Activated CD4-positive, alpha-beta T cell treated with anti-CD3 and anti-CD28 coated beads, Interleukin-2, amount 10 ng/mL, durations not matched to agents 7 days and 5 days (primary cell): Measurements from ENCODE around the gene CACNG5. TPM values are rescaled to one million over a fixed set of nuclear protein-coding genes. Genes with fewer than 3 reads are reported as not detected.
"Not testable (repeated sequence)": the region's sequence is repeated elsewhere in the genome, so short reads cannot be mapped to it uniquely, and the experiment has no call there.

Source experiments
- CTCF ChIA-PET: fragments of 350-600 bp; sonication (Branson Sonifier 250); formaldehyde crosslinking; loops from one replicate; lab custom pipeline; 2021; ENCODE audit warnings: antibody characterized with exemption; lab: Charles Lee
- POLR2A ChIA-PET: fragments of 350-600 bp; sonication (Branson Sonifier 250); formaldehyde crosslinking; loops from one replicate; lab custom pipeline; 2021; ENCODE audit warnings: antibody characterized with exemption; lab: Charles Lee
- DNase-seq: peaks from one replicate; pipeline ENCODE4 v3.0.0-alpha.2; 2020
- H3K27ac Mint-ChIP-seq: one replicate; pipeline ENCODE4 v1.8.0; 2021; ENCODE audit warnings: mild to moderate bottlenecking, moderate library complexity, mixed read lengths
- H3K27me3 Mint-ChIP-seq: one replicate; pipeline ENCODE4 v1.8.0; 2021; ENCODE audit warnings: mixed read lengths
- H3K36me3 Mint-ChIP-seq: one replicate; pipeline ENCODE4 v1.8.0; 2021; ENCODE audit warnings: low read depth, mixed read lengths
- H3K4me1 Mint-ChIP-seq: one replicate; pipeline ENCODE4 v1.8.0; 2021; ENCODE audit warnings: mixed read lengths
- H3K4me3 Mint-ChIP-seq: one replicate; pipeline ENCODE4 v1.8.0; 2021; ENCODE audit warnings: mild to moderate bottlenecking, moderate library complexity, mixed read lengths
- H3K9me3 Mint-ChIP-seq: one replicate; pipeline ENCODE4 v1.8.0; 2021; ENCODE audit warnings: mixed read lengths
- total RNA-seq, 2 experiments: library from RNA; stranded (reverse); gene quantifications; one replicate each; pipeline ENCODE4 v1.2.3, GENCODE V29; 2021

CACNG5 gene
- total RNA-seq, 2 experiments from 2014 or later = not detected

DNA sequence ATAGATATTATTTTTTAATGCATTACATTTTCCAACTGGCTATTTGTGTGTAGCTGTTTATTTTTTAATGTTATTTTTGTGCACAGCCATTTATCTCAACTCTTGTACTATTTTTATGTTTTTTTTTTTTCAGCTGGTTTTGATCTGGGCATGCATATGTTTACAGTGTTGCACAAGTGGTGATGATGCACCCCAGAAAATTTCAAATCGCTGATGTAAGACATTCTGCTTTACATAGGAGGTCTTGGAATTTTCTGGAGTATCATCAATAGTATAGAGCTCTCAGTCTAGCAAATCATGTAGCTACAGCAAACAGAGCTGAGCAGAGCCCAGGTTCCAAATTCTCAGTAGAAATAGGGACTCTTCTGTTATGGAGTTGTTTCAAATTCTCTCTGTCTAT lies 30.2 kb downstream of the CACNG5 start:
- H3K9me3 Mint-ChIP-seq = no peaks in the 10 kb centered on the region
- no peak overlapping the region for H3K4me3 Mint-ChIP-seq
- no peak overlapping the region for H3K27ac Mint-ChIP-seq
- no peak for DNase-seq
- H3K4me1 Mint-ChIP-seq = no peaks in the 10 kb centered on the region
- ChIA-PET POLR2A (no interaction called here), CTCF (no interaction called here)
- no peaks in the 10 kb centered on the region for H3K36me3 Mint-ChIP-seq
- H3K27me3 Mint-ChIP-seq = peaks cover 18% of the 10 kb centered on the region

DNA sequence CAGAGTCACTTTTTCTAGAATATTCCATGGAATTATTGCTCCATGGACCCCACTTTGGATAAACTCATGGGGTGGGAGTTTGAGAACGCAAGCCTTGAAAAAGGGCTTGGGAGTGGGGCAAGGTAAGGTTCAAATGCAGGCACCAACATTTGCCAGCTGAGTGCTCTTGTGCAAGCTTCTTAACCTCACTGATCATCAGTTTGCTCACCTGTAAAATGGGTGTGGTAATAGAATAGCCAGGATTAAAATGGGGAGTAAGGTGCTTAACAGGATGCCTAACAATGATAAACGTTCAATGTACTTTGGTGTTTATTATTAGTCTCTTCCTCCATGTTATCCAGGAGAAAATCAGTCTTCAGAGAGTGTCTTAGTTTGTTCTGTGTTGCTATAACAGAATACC lies 39.0 kb downstream of the CACNG5 start:
- Mint-ChIP-seq H3K27me3 (peaks cover 12% of the 10 kb centered on the region), H3K9me3 (peaks cover 2% of the 10 kb centered on the region), H3K36me3 (no peaks in the 10 kb centered on the region), H3K27ac (no peak overlapping the region), H3K4me3 (no peak overlapping the region), H3K4me1 (no peaks in the 10 kb centered on the region)
- POLR2A ChIA-PET = no interaction called here
- DNase-seq = no peak
- CTCF ChIA-PET = no interaction called here

DNA sequence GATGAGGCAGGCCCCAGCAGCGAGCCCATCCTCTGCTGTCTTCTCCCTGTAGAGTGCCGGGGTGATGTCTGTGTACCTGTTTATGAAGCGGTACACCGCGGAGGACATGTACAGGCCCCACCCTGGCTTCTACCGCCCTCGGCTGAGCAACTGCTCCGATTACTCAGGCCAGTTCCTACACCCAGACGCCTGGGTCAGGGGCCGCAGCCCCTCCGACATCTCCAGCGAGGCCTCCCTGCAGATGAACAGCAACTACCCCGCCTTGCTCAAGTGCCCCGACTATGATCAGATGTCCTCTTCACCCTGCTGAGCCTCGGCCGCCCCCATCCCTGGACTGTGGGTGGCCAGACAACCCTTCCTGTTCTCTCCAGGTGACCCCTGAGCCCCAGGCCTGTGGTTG lies 50.0 kb downstream of the CACNG5 start:
- POLR2A ChIA-PET = no interaction called here
- CTCF ChIA-PET = interaction anchor here (0.5 kb wide), 1 partner anchor 716 kb away, joined by 3 read pairs; no protein-coding TSS in a partner anchor
- Mint-ChIP-seq H3K4me1 (no peaks in the 10 kb centered on the region), H3K27ac (no peak overlapping the region), H3K4me3 (no peak overlapping the region), H3K9me3 (peaks cover 11% of the 10 kb centered on the region), H3K36me3 (no peaks in the 10 kb centered on the region), H3K27me3 (no peaks in the 10 kb centered on the region)
- DNase-seq = no peak

DNA sequence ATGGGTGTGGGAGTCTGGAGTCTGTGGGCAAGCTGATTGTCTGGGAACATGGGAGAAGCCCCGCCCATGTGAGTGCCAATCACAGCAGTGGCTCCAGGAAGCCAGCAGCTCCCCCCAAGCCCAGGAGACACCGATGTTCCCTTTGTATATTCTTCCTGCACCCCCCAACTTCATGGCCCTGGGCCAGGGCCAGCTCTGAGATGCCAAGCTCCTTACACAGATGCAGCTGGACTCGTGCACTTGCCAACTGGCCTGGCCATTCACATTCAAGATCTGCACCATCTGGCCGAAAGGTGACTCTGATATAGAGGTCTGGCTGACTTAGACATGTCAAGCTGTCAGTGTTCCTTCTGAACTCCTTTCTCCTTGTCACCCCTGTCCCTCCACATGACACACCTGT lies 50.5 kb downstream of the CACNG5 start:
- peaks cover 11% of the 10 kb centered on the region for H3K9me3 Mint-ChIP-seq
- POLR2A ChIA-PET = no interaction called here
- DNase-seq = no peak
- no peak overlapping the region for H3K4me3 Mint-ChIP-seq
- no peaks in the 10 kb centered on the region for H3K4me1 Mint-ChIP-seq
- no peaks in the 10 kb centered on the region for H3K27me3 Mint-ChIP-seq
- no peak overlapping the region for H3K27ac Mint-ChIP-seq
- H3K36me3 Mint-ChIP-seq = no peaks in the 10 kb centered on the region
- CTCF ChIA-PET = interaction anchor here (0.5 kb wide), 1 partner anchor 717 kb away, joined by 3 read pairs; no protein-coding TSS in a partner anchor

DNA sequence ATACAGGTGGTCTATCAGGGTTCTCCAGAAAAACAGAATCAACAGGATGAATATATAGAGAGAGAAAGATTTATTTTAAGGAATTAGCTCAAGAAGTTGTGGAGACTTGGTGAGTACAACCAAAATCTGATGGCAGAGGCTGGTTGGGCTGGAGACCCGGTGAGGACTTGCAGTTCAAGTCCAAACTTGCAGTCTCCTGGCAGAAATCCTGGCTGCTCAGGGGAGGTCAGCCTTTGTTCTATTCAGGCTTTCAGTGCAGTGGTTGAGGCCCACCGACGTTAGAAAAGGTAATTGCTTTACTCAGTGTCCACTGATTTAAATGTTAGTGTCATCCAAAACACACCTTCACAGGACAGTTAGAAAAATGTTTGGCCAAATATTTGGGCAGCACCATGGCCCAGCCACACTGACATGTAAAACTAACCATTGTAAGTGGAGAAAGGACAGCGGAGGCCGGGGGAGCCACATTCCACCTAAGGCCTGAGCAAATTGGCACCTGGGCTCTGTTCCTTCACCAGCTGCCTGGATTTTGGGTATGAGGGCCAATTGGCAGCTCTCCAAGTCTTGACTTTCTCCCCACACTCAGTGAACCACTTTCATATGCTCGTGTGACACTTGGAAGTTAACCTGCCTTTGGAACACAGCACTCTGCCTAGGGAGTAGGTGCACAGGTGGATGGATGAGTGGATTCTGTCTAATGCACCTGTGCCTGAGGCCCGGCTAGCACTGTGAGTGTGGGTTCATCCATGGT lies 54.7 kb downstream of the CACNG5 start:
- ChIA-PET POLR2A (no interaction called here), CTCF (no interaction called here)
- DNase-seq = no peak
- Mint-ChIP-seq H3K36me3 (no peaks in the 10 kb centered on the region), H3K4me3 (no peak overlapping the region), H3K27me3 (no peaks in the 10 kb centered on the region), H3K9me3 (no peaks in the 10 kb centered on the region), H3K4me1 (no peaks in the 10 kb centered on the region), H3K27ac (no peak overlapping the region)

DNA sequence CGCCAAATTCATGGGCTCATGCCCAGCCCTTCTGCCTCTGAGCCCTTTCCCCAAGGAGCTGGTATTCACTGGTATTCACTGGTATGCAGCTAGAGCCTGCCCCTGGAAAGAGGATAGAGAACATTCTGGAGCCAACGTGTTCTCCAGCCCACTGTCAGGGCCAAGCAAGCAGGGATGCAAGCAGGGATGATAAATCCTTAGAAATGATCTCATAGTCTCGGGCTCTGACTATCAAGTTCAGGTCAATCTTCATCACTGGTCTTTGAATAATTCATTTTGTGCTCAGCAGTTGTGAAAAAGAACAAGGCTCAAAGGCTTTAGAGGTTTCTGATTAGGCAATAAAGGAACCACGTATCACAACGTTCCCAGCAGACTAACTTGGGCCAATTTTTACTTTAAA lies 57.3 kb downstream of the CACNG5 start:
- H3K4me1 Mint-ChIP-seq = no peaks in the 10 kb centered on the region
- CTCF ChIA-PET = no interaction called here
- H3K27ac Mint-ChIP-seq = no peak overlapping the region
- H3K9me3 Mint-ChIP-seq = no peaks in the 10 kb centered on the region
- H3K4me3 Mint-ChIP-seq = no peak overlapping the region
- POLR2A ChIA-PET = no interaction called here
- DNase-seq = no peak
- H3K36me3 Mint-ChIP-seq = no peaks in the 10 kb centered on the region
- peaks cover 6% of the 10 kb centered on the region for H3K27me3 Mint-ChIP-seq

DNA sequence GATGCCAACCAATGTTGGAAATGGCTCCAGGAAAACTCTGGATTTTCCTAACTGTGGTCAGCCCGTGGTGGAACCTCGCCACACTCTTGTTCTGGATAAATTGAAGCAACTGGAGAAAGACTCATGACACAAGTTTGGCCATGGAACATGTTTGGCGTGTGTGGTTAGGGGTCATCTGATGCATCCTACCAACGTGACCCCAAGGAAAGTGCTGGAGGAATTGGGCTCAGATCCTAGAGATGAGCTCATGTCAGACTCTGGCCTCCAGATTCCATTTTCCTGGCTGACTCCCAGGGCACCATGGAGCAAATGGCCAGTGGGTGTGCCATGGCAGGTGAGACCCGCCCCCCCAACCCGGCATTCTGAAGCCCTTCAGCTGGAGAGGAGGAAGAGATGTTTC lies 58.5 kb downstream of the CACNG5 start:
- H3K9me3 Mint-ChIP-seq = no peaks in the 10 kb centered on the region
- H3K36me3 Mint-ChIP-seq = no peaks in the 10 kb centered on the region
- H3K4me3 Mint-ChIP-seq = no peak overlapping the region
- CTCF ChIA-PET = no interaction called here
- no peaks in the 10 kb centered on the region for H3K4me1 Mint-ChIP-seq
- no peak for DNase-seq
- H3K27ac Mint-ChIP-seq = no peak overlapping the region
- POLR2A ChIA-PET = interaction anchor here (0.6 kb wide), 1 partner anchor 31 kb away, joined by 3 read pairs; no protein-coding TSS in a partner anchor
- H3K27me3 Mint-ChIP-seq = peaks cover 6% of the 10 kb centered on the region

DNA sequence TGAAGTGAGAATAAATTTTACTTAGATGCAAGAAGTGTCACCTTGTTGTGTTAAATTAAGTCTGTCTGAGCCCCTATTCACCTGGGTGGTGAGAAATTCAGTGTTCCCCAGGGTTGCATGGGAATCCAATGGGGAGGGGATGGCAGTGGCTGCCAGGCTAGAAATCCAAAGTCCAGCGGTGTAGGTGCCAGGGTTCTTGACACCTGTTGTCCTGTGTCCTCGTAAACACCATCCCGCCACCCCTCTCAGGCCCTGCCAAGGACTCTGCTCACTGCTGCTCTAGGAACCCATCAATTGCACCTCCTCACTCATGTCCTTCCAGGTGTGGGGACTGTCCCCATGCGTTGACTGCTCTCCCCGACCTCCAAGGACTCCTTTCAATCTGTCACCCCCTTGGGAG lies 58.9 kb downstream of the CACNG5 start:
- Mint-ChIP-seq H3K9me3 (no peaks in the 10 kb centered on the region), H3K4me3 (no peak overlapping the region), H3K36me3 (no peaks in the 10 kb centered on the region), H3K4me1 (no peaks in the 10 kb centered on the region), H3K27me3 (peaks cover 6% of the 10 kb centered on the region), H3K27ac (no peak overlapping the region)
- DNase-seq = no peak
- ChIA-PET CTCF (no interaction called here), POLR2A (no interaction called here)

DNA sequence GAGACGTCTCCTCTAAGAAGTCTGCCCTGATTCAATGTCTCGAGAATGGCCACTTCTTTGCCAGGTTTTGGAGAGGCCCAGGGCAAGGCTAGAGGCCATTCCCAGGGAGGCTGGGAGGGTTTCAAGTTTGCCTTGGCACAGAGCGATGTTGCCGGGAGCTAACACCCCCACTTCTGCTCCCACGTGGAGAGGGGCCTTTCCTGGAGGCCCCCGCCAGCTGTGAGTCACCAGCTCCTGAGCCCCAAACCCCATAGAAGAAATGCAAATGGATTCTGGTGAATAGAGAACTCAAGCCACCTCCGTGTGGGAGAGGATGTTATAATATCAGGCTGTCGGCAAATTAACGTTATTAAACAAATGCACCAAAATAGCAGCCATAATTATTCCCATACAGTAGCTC lies 62.2 kb downstream of the CACNG5 start:
- POLR2A ChIA-PET = no interaction called here
- CTCF ChIA-PET = interaction anchor here (1.0 kb wide), 1 partner anchor 38 kb away, joined by 3 read pairs; no protein-coding TSS in a partner anchor

DNA sequence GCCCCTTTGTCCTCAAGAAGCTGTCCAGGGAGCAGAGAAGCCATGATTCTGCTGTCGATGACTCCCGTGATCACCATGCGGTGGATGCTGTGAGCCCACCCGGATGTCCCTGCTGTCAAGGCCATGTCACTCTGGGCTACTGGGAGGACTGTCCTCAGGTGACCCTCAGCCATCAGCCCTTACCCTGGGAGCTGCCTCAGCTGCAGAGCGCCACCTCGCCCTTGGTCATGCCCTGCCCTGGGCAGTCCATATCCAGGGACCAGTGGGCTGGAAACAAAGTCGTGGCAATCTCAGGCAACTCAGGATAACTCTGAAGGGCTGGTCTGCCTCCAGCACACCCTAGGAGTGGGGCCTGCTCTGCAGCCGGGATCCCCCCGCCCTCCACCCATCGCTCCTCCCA lies 63.6 kb downstream of the CACNG5 start:
- Mint-ChIP-seq H3K4me1 (no peaks in the 10 kb centered on the region), H3K4me3 (no peak overlapping the region), H3K27me3 (peaks cover 10% of the 10 kb centered on the region), H3K36me3 (no peaks in the 10 kb centered on the region), H3K9me3 (no peaks in the 10 kb centered on the region), H3K27ac (no peak overlapping the region)
- ChIA-PET CTCF (no interaction called here), POLR2A (no interaction called here)
- DNase-seq = no peak

More for the DNA sequence above, 62.2 kb downstream of the CACNG5 start:
- no peak overlapping the region for H3K27ac Mint-ChIP-seq
- H3K9me3 Mint-ChIP-seq = no peaks in the 10 kb centered on the region
- no peaks in the 10 kb centered on the region for H3K36me3 Mint-ChIP-seq
- H3K4me3 Mint-ChIP-seq = no peak overlapping the region
- no peaks in the 10 kb centered on the region for H3K4me1 Mint-ChIP-seq
- peaks cover 10% of the 10 kb centered on the region for H3K27me3 Mint-ChIP-seq
- no peak for DNase-seq

DNA sequence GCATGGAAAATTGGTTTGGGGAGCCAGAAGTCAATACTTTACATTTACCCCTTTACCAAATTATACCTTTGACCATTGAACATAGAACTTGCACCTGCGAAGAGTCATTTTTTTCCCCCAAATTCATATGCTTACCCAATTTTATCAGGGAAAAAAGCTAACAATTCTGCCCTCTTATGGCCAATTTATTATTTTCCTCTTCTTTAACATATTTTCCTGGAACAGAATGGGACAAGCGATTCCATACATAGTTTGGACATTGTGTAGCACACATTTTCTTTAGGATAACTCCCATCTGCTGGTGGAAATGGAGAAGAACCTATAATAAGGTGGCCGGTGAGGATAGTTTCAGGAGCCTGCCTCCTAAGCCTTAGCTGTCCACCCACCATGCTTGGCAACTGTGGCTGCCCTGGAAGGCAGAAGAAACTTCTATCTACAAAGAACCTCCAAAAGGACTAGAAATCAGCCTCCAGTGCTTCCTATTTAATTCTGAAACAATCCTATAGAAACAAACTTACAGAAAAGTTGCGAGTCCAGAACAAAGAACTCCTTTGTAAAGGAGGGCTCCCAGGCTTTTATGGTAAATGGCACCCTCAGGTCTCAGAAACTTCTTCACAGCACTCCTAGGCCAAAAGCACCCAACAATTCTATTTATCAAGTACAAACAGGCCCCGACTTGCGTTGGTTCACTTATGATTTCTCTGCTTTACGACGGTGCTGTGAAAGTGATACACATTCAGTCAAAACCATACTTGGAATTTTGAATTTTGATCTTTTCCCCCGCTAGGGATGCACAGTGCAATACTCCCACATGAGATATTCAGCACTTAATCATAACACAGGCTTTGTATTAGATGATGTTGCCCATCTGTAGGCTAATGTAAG lies 65.5 kb downstream of the CACNG5 start:
- CTCF ChIA-PET = no interaction called here

DNA sequence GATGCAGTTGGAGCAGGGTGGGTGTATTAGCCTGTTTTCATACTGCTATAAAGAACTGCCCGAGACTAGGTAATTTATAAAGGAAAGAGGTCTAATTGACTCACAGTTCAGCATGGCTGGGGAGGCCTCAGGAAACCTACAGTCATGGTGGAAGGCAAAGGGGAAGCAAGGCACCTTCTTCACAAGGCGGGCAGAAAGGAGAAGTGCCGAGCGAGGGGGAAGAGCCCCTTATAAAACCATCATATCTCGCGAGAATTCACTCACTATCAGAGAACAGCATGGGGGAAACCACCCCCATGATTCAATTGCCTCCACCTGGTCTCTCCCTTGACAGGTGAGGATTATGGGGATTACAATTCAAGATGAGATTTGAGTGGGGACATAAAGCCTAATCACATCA lies 68.4 kb downstream of the CACNG5 start:
- H3K27me3 Mint-ChIP-seq, POLR2A ChIA-PET, H3K4me3 Mint-ChIP-seq, H3K27ac Mint-ChIP-seq, H3K4me1 Mint-ChIP-seq, DNase-seq, H3K36me3 Mint-ChIP-seq, H3K9me3 Mint-ChIP-seq, CTCF ChIA-PET: not testable (repeated sequence)

More for the DNA sequence above, 65.5 kb downstream of the CACNG5 start:
- Mint-ChIP-seq H3K36me3 (no peaks in the 10 kb centered on the region), H3K4me3 (no peak overlapping the region), H3K27ac (no peak overlapping the region), H3K4me1 (no peaks in the 10 kb centered on the region), H3K27me3 (peaks cover 7% of the 10 kb centered on the region), H3K9me3 (no peaks in the 10 kb centered on the region)
- POLR2A ChIA-PET = no interaction called here
- DNase-seq = no peak

DNA sequence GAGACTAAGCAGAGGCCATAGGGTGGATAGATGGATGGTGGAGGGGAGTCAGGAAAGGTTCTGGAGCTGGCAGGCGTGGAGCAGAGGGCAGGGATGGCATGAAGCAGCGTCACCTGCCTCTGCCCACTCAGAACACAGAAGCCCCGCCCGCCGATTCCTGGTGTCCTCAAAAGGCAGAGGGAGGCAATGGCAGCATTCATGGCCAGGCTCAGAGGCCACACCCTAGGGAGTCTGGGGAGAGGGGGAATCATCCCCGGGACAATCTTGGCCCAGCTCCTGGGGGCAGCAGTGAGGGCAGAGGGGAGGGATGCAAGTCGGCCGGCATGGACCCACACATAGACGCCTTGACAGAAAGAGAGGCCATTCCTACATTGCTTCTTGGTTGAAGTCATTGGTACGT lies 68.9 kb downstream of the CACNG5 start:
- Mint-ChIP-seq H3K4me3 (no peak overlapping the region), H3K27me3 (peaks cover 4% of the 10 kb centered on the region), H3K27ac (no peak overlapping the region), H3K36me3 (no peaks in the 10 kb centered on the region), H3K9me3 (no peaks in the 10 kb centered on the region), H3K4me1 (peaks cover 5% of the 10 kb centered on the region)
- ChIA-PET CTCF (no interaction called here), POLR2A (no interaction called here)
- no peak for DNase-seq
